Effector CD8-positive, alpha-beta T cell (primary cell): ENCODE results near the gene PAQR6.

Source experiments
- DNase-seq: peaks from one replicate; lab custom pipeline; 2025; lab: John Stamatoyannopoulos, UW

Gene PAQR6

DNA sequence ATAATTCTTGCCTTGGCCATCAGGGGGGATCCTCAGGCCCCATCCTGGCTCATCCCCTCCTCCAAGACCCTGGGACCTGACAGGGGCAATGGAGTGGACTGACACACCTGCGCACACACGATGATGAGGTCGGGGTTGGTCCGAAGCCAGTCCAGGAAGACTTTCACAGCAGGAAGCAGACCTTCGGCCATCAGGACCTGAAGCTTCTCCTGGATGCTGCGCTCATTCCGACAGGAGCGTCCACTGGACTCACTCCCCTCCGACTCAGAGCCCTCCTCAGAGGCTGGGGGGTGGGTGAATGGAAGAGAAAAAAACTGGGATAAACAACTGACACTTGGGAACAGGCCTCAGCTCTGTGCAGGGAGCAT lies 15.4 kb upstream of the PAQR6 start:
- DNase-seq, result no peak

DNA sequence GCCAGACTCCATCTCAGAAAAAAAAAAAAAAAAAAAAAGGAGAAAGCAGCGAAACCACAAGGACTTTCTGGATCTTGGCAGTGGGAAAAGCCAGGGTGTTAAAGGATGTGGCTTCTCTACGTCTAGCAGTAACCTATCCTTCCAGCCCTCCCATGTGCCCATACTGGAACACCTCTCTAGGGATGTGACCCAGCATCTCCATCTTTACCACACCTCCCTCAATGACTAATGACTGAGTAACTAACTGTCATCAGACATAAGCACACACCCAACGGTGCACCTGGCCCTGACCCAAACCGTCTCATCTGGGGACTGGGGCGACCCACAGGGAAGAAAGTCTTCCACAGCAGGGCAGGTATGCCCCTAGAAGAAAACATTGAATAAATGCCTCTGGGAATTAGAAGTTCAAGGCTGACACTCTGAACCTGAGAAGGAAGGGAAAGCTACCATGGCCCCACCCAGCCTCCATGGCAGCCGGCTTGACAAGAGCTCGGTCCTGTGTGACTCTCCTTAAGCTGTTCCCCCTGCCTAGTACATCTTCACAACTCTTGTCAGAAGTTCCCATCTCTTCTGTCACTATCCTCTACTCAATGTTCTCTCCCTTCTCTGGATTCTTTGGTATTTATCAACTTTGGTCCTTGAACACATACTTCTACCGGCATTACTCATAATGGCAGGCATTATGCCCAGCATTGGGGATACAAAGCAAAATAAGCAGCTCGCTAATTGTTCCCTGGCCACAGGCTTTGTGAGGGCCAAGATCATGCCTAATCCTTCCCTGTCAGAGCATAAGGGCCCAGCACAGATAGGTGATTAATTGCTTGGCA lies 14.8 kb upstream of the PAQR6 start:
- DNase-seq, result no peak

DNA sequence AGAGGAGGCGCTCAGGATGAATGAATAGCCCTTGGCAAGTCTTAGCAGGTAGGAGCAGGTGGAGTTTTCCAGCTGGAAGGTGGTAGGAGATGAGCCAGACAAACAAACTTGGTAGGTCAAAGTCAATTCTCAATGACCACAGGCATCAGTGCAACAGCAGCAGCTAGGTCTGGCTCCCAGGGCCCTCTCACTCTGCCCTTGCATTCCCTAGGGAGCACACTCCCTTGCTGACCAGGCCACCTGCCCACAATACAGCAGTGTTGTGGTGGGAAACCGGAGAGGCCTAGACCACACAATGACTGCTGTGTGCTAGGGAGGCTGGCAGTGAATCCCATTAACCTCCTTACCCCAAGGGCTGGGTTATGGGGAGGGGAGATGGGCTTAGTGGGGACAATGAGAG lies 13.0 kb upstream of the PAQR6 start:
- no peak for DNase-seq

DNA sequence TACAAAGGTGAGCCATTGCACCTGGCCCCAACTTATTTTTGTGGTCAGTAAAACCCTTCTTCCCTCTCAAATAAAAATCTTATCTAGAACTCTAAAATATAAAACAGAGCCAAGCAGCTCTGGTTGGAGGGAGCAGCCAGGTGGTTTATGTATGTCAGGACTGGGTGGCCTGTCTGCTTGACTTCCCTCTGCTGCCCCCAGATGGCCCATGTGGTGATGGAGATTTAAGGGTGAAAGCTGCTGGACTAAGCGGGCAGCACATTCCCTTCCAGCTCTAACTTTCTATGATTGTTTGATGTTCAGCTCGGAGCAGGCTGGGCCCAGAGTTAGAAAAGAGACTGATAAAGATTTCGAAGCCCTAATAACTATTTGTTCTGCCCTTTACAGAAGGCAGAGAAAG lies 11.9 kb upstream of the PAQR6 start:
- no peak for DNase-seq

DNA sequence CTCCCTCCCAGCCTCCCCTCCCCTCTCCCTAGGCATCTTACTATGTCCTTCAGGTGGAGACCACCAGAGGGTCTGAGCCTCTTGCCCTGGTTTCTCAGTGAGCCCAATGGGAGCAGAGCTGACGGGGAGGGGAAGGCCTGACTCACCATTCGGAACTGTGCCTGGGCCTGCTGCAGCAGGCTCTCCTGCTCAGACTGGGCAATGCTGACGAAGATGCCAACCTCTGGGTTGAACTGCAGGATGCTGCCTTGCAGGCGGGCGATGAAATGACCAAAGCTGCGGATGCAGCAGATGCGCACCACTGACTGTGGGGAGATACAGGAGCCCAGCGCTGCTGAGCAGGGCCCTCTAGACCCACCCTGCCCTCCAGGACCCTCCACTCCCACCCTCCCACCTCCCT lies 11.0 kb upstream of the PAQR6 start:
- DNase-seq, result no peak

DNA sequence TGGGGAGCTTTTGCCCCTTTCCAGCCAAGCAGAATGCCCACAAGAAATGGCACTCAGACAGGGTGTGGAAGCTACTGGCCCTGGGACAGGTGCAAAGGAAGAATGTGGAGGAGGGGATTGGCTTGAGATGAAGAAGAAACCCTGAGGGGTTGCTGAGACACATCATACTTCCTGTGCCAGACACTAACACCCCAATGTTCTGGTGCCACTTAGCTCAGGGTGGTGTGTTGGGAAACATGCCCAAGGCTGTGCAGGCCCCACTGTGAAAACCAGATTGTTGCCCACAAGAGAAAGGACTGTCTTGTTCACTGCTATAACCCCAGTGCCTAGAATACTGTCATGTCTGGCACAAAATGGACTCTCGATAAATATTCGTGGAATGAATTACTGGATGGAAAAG lies 9.9 kb upstream of the PAQR6 start:
- no peak for DNase-seq

DNA sequence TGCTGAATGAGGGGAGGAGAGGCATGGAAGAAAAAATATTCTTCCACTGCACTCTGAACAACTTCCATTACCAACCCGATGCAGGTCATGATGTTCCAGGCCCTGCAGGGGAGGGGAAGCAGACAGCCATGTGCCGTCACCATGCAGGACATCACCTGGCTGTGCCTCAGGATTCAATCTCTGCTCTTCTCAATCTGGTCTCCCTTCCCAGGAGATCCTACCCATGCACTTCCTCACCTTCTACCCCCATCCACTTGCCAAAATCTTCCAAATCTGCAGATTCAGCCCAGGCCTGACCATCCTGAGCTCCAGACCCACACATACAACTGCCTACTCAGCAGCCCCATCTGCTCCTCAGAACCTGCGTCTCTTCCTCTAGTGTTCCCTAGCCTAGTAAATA lies 5.8 kb upstream of the PAQR6 start:
- DNase-seq, result no peak

DNA sequence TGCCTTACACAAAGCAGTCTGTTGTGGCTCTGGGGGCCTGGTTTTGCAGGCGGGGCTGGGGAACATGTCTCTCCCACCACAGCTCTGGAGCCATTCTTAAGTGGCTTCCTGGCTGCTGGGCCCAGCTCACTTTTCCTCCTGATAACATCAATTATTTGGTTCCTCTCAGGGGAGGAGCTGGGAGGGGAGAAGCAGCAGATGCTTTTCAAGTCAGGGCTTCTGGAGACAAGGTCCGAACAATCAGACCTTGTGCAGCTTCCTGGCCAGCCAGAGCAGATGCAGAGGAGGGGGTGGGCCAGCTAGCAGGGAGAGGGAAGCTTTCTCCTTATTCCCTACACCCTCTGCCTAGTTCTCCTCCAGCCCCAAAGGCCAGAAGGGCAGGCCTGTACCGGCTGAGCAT lies 3.7 kb upstream of the PAQR6 start:
- DNase-seq, result no peak

DNA sequence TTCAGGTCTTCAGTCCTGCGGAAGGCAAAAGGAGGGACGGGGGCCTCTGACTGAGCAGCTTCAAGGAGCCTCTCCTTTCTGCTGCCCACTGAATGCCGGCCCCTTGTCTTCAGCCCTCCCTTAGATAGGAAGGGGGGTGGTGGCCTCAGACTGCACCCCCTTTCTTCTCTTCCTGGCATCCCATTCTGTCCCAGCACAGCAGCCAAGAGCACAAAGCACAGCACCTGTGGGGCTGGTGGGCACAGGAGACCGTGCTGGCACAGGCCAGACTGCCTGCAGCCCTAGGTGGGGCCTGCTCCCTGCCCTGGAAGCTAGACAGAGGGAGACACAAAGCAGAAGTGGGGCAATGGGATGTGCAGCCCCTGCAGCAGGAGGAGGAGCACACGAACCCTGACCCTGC lies 1.7 kb upstream of the PAQR6 start:
- DNase-seq, result no peak

DNA sequence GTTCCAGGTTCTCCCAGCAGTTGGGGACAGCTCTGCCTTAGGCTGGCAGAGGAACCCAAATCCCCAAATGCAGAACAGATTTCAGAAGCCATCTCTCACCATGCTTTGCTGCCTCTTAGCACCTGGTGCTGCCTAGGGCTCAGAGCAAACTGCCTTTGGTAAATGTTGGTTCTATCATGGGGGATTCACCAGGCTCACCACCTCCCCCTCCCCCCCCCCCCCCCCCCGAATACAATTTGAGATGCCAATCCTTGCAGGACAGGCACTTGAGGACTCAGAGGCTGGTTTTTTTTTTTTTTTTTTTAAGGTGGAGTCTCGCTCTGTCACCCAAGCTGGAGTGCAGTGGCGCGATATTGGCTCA lies 447 bp upstream of the PAQR6 start:
- no peak for DNase-seq

DNA sequence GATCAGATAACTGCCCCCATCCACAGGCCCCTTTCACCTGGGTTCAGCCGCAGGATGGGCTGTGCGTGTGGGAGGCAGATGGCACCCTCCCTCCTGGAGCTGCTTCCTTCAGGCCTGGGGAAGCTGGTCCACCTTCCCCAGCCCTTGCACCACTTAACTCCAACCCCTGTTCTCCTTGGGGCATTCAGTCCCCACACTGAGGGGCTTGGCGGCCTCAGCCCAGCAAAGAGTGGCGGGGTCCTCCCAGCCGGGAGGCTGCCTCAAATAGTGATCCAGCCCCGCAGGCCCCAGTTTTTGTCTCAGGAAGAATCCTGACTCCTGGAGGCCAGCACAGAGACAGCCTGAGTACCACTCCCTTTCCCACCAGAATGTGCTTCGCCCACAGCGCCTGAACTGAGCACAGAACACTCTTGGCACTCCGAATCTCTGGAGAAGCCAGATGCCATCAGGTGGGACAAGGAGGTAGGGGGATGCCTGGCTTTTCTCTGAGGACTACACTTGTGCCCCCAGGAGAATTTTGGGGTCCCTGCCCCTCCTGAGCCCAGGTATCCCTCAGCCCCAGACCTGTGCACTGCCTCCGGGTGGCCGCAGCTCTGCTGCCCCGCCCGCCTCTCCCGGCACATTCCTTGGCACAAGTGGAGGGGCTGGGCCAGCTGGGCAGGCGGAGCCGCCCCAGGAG lies 936 bp downstream of the PAQR6 start:
- no peak for DNase-seq

DNA sequence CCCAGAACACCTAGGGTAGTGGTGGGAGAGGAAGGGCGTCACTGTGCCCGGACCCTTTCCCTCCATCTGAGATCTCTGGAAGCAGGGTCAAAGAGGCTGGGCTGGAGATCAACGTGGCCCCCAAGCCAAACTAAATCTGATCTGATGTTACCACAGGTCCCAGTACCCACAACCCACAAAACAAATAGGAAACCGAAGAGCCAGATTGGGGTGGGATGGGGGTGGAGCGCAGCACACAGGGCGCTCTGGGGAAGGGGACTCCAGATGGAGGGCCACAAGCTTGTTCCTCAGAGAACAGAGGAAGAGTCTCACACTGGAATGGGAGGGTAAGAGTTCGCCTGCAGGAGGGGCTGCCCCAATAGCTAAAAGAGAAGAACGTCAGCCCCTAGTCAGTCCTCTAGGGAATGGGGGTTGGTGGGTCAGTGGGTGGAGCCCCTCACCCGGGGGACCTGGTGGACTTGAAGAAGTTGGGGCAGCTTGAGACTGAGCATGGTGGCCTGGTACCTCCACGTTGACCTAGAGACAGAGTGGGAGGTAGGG lies 1.5 kb downstream of the PAQR6 start:
- no peak for DNase-seq

DNA sequence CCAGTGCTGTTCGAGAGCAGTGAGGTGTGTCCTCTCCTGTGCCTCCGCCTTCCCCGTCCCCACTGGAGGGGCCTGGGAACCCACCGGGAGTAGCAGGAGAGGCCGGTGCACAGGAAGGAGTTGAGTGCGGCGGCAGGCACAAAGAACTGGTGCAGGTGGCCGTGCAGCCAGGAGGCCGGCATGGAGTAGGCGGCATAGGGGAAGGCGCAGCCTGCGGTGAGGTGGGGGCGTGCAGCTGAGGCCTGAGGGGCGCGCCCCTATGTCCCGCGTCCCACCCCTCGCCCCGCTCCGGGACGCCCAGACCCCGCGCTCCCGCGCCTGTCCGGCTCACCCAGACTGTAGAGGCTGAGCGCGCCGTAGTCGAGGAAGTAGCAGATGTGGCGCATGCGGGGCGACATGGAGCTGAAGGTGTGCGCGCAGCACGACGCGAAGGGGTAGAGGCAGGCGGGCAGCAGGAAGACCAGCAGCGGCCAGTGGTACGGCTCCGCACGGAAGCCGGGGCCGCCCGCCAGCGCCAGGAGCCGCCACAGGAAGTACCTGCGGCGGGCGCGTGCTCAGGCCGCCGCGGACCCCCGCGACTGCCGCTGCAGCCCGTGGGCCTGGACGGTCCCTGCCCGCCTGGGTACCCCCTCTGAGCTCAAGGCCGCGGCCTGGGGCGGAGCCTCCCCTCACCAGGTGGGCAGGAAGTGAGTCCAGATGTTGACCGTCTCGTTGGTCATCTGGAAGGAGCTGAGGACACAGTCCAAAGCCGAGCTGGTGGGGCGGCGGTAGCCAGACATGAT lies 2.2 kb downstream of the PAQR6 start:
- no peak for DNase-seq

DNA sequence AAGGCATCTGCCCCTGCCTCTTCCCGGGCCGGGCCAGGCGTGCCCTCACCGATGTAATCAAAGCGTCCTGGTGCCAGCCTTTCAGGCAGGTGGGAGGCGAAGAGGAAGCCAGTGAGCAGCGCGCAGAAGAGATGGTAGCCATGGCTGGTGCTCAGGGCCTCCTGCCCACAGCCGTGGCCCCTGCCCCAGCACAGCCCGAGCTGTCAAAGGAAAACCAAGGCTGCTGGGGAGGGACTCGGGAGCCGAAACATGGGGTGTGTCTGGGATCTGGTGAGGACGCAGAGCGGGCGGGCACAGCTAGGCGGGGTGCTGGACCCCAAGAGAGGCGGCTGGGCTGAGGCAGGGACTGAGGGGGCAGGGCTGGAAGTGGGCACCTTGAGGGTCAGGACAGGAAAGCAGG lies 3.1 kb downstream of the PAQR6 start:
- DNase-seq, result no peak

DNA sequence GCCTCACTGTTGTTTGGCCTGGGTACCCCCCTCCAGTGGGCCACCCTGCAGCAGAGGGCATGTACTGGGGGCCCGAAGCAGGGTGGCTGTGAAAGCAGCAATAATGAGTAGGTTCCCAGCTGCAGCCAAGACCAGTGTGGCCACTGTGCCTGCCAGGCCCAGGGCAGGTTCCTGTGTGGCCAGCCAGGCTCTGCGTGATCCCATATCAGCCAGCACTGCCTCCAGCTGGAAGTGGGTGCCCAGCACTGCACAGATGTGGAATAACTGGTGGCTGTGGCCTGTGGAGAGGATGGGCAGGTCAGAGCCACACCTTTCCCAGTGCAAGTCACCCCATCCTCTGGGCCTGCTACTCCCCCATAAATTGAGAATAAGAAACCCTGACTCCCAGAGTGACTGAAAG lies 3.7 kb downstream of the PAQR6 start:
- DNase-seq, result no peak

DNA sequence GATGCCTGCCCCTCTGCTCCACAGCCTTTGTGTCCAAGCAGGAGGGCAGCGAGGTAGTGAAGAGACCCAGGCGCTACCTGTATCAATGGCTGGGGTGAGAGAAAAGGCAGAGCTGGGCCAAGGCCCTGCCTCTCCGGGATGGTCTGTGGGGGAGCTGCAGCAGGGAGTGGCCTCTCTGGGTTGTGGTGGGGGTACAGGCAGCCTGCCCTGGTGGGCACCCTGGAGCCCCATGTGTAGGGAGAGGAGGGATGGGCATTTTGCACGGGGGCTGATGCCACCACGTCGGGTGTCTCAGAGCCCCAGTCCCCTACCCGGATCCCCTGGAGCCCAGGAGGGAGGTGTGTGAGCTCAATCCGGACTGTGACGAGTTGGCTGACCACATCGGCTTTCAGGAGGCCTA lies 5.1 kb downstream of the PAQR6 start:
- no peak for DNase-seq

DNA sequence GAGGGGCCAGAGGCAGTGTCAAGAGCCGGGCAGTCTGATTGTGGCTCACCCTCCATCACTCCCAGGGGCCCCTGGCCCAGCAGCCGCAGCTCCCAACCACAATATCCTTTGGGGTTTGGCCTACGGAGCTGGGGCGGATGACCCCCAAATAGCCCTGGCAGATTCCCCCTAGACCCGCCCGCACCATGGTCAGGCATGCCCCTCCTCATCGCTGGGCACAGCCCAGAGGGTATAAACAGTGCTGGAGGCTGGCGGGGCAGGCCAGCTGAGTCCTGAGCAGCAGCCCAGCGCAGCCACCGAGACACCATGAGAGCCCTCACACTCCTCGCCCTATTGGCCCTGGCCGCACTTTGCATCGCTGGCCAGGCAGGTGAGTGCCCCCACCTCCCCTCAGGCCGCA lies 5.9 kb downstream of the PAQR6 start, which contains the start of gene BGLAP:
Gene BGLAP (plus strand): TSS at position 259 of the 400 bp plus-strand sequence. CDS start 48 bp downstream, at position 307.
- DNase-seq, result no peak

DNA sequence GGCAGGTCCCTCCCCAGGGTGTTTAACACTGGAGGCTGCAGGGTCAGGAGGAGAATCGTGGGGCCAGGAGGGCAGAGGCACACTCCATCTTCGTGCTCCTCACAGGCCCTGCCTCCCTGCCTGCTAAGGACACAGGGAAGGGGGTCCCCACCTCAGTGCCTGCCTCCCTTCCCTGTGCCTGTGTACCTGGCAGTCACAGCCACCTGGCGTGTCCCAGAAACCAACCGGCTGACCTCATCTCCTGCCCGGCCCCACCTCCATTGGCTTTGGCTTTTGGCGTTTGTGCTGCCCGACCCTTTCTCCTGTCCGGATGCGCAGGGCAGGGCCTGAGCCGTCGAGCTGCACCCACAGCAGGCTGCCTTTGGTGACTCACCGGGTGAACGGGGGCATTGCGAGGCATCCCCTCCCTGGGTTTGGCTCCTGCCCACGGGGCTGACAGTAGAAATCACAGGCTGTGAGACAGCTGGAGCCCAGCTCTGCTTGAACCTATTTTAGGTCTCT lies 6.5 kb downstream of the PAQR6 start:
- DNase-seq, result no peak

DNA sequence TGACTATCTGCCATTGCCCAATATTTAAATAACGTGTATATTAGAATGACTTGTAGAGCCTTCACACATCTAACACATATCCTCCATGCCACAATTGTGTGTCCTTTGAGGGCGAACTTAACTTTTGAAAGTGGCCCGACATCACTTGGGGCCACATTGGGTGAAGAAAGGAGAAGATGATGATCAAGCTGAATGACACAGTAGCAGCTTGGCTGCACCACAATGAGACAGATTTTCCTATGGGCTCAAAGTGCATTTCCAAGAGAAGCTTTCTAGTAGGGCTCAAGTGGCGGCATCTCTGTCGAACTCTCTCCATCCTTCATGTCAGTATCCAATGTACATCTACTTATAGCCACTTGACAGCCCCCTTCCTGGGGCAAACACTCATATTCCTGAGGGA lies 9.6 kb downstream of the PAQR6 start:
- no peak for DNase-seq

DNA sequence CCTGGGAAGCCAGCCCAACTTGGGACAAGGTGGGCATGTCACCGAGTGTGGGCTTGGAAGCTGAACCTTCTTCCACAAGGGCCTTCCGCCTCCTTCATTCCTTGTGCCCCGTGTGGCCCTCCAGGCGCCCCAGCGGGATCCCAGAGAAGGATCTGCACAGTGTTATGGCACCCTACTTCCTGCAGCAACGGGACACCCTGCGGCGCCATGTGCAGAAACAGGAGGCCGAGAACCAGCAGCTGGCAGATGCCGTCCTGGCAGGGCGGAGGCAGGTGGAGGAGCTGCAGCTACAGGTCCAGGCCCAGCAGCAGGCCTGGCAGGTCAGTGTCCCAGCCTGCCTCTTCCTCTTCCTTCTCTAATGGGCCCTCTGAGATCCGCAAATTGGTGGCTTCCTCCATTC lies 11.7 kb downstream of the PAQR6 start:
- no peak for DNase-seq

DNA sequence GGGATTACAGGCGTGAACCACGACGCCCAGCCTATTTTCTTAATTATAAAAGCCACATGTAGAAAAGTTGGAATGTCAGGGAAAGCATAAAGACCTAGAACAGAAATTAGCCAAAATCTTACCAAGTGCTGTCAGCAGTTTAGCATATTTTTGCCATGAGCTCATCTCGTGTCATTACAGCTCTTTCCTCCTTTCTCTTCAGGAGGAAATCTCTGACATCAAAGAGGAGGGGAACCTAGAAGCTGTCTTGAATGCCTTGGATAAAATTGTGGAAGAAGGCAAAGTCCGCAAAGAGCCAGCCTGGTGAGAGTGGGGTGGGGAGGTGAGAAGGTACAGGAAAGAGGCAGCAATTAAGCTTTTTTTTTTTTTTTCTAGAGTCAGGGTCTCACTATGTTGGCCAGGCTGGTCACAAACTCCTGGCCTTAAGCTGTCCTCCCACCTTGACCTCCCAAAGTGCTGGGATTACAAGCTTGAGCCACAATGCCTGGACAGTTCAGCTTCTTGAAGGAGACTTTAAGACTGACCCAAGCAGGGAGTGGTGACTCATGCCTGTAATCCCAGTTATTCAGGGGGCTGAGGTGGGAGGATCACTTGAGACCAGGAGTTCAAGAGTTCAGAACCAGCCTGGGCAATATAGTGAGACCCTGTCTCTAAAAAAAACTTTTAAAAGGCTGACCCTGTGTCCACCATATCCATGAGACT lies 14.3 kb downstream of the PAQR6 start:
- no peak for DNase-seq
